Adipocyte (in vitro differentiated cells): ENCODE data around the gene PLEKHA7.
"Not testable (repeated sequence)": the region's sequence is repeated elsewhere in the genome, so short reads cannot be mapped to it uniquely, and the experiment has no call there.

Source experiments
- DNase-seq: peaks from one replicate; pipeline ENCODE4 v3.0.0-alpha.2; 2015; ENCODE audit warnings: low read depth
- H3K27me3 ChIP-seq: replicated peaks from 2 replicates; pipeline ENCODE4 v1.7.0; 2013; ENCODE audit warnings: mild to moderate bottlenecking, low read length, moderate library complexity; ENCODE audit not compliant: control insufficient read depth, insufficient read depth
- H3K36me3 ChIP-seq: 2 replicates; pipeline ENCODE4 v1.7.0; 2013; ENCODE audit warnings: low read length, mild to moderate bottlenecking, moderate library complexity; ENCODE audit not compliant: control insufficient read depth, insufficient read depth, severe bottlenecking
- H3K4me1 ChIP-seq: 2 replicates; pipeline ENCODE4 v1.7.0; 2013; ENCODE audit warnings: mild to moderate bottlenecking, low read length, moderate library complexity; ENCODE audit not compliant: control insufficient read depth, insufficient read depth
- H3K4me3 ChIP-seq: 2 replicates; pipeline ENCODE4 v1.7.0; 2013; ENCODE audit warnings: mild to moderate bottlenecking, low read length, moderate library complexity
- H3K9ac ChIP-seq: 2 replicates; pipeline ENCODE4 v1.7.0; 2013; ENCODE audit warnings: mild to moderate bottlenecking, low read length, moderate library complexity
- H3K9me3 ChIP-seq: 2 replicates; pipeline ENCODE4 v1.7.0; 2013; ENCODE audit warnings: mild to moderate bottlenecking, low read length, moderate library complexity; ENCODE audit not compliant: control insufficient read depth

PLEKHA7 gene

GRCh38 chr11:17005646-17006045, 8.6 kb downstream of the PLEKHA7 start:
- DNase-seq, result no peak
- Histone ChIP-seq H3K4me1 (no peaks in the 10 kb centered on the region), H3K9ac (no peak overlapping the region), H3K4me3 (no peak overlapping the region), H3K27me3 (peaks cover 20% of the 10 kb centered on the region), H3K36me3 (peaks cover 6% of the 10 kb centered on the region), H3K9me3 (no peaks in the 10 kb centered on the region)

GRCh38 chr11:17004486-17005148, 9.6 kb downstream of the PLEKHA7 start:
- peaks cover 6% of the 10 kb centered on the region for H3K36me3 ChIP-seq
- no peaks in the 10 kb centered on the region for H3K9me3 ChIP-seq
- DNase-seq, result no peak
- H3K9ac ChIP-seq, result no peak overlapping the region
- no peak overlapping the region for H3K4me3 ChIP-seq
- no peaks in the 10 kb centered on the region for H3K4me1 ChIP-seq
- H3K27me3 ChIP-seq, result peaks cover 20% of the 10 kb centered on the region

GRCh38 chr11:17003426-17003825, 10.8 kb downstream of the PLEKHA7 start:
- Histone ChIP-seq H3K9ac (no peak overlapping the region), H3K9me3 (no peaks in the 10 kb centered on the region), H3K27me3 (peaks cover 15% of the 10 kb centered on the region), H3K4me1 (no peaks in the 10 kb centered on the region), H3K4me3 (no peak overlapping the region), H3K36me3 (peaks cover 6% of the 10 kb centered on the region)
- no peak for DNase-seq

GRCh38 chr11:17002543-17002942, 11.7 kb downstream of the PLEKHA7 start:
- Histone ChIP-seq H3K27me3 (peaks cover 15% of the 10 kb centered on the region), H3K4me1 (no peaks in the 10 kb centered on the region), H3K9ac (no peak overlapping the region), H3K36me3 (peaks cover 6% of the 10 kb centered on the region), H3K4me3 (no peak overlapping the region), H3K9me3 (no peaks in the 10 kb centered on the region)
- DNase-seq, result no peak

GRCh38 chr11:17001806-17002205, 12.4 kb downstream of the PLEKHA7 start:
- DNase-seq, result no peak
- Histone ChIP-seq H3K4me1 (no peaks in the 10 kb centered on the region), H3K27me3 (peaks cover 15% of the 10 kb centered on the region), H3K9me3 (no peaks in the 10 kb centered on the region), H3K4me3 (no peak overlapping the region), H3K9ac (no peak overlapping the region), H3K36me3 (peaks cover 6% of the 10 kb centered on the region)

- no peak overlapping the region for H3K9ac ChIP-seq
- H3K9me3 ChIP-seq, result no peaks in the 10 kb centered on the region
- no peak for DNase-seq
- H3K27me3 ChIP-seq, result peaks cover 15% of the 10 kb centered on the region
- peaks cover 4% of the 10 kb centered on the region for H3K4me1 ChIP-seq
- H3K36me3 ChIP-seq, result peaks cover 6% of the 10 kb centered on the region
- no peak overlapping the region for H3K4me3 ChIP-seq
These were observed 13.2 kb downstream of the PLEKHA7 start for GRCh38 chr11:17000987-17001386.

- not testable (repeated sequence) for H3K4me3 ChIP-seq, H3K9me3 ChIP-seq, H3K9ac ChIP-seq, H3K36me3 ChIP-seq, DNase-seq, H3K4me1 ChIP-seq
- H3K27me3 ChIP-seq, result peaks cover 16% of the 10 kb centered on the region
These were observed 14.0 kb downstream of the PLEKHA7 start for GRCh38 chr11:17000253-17000652.

GRCh38 chr11:16999116-16999515, 15.1 kb downstream of the PLEKHA7 start:
- DNase-seq, result no peak
- no peak overlapping the region for H3K9ac ChIP-seq
- peaks cover 7% of the 10 kb centered on the region for H3K4me1 ChIP-seq
- no peak overlapping the region for H3K4me3 ChIP-seq
- H3K36me3 ChIP-seq, result peaks cover 6% of the 10 kb centered on the region
- peaks cover 19% of the 10 kb centered on the region for H3K27me3 ChIP-seq
- H3K9me3 ChIP-seq, result no peaks in the 10 kb centered on the region

GRCh38 chr11:16997624-16998023, 16.6 kb downstream of the PLEKHA7 start:
- H3K27me3 ChIP-seq, result peaks cover 16% of the 10 kb centered on the region
- peaks cover 14% of the 10 kb centered on the region for H3K4me1 ChIP-seq
- no peaks in the 10 kb centered on the region for H3K9me3 ChIP-seq
- H3K4me3 ChIP-seq, result no peak overlapping the region
- no peak overlapping the region for H3K9ac ChIP-seq
- no peaks in the 10 kb centered on the region for H3K36me3 ChIP-seq
- DNase-seq, result no peak

GRCh38 chr11:16993495-16993894, 20.7 kb downstream of the PLEKHA7 start:
- Histone ChIP-seq H3K9me3 (no peaks in the 10 kb centered on the region), H3K27me3 (peaks cover 10% of the 10 kb centered on the region), H3K4me3 (no peak overlapping the region), H3K9ac (no peak overlapping the region), H3K4me1 (peaks cover 14% of the 10 kb centered on the region), H3K36me3 (no peaks in the 10 kb centered on the region)
- no peak for DNase-seq

- H3K9me3 ChIP-seq, result no peaks in the 10 kb centered on the region
- H3K36me3 ChIP-seq, result no peaks in the 10 kb centered on the region
- DNase-seq, result no peak
- no peak overlapping the region for H3K9ac ChIP-seq
- H3K4me3 ChIP-seq, result no peak overlapping the region
- H3K4me1 ChIP-seq, result peaks cover 14% of the 10 kb centered on the region
- peaks cover 10% of the 10 kb centered on the region for H3K27me3 ChIP-seq
These were observed 21.4 kb downstream of the PLEKHA7 start for GRCh38 chr11:16992846-16993245.

GRCh38 chr11:16989554-16989953, 24.7 kb downstream of the PLEKHA7 start:
- no peaks in the 10 kb centered on the region for H3K36me3 ChIP-seq
- no peaks in the 10 kb centered on the region for H3K9me3 ChIP-seq
- H3K4me3 ChIP-seq, result no peak overlapping the region
- no peak for DNase-seq
- H3K9ac ChIP-seq, result no peak overlapping the region
- H3K27me3 ChIP-seq, result peaks cover 6% of the 10 kb centered on the region
- peaks cover 7% of the 10 kb centered on the region for H3K4me1 ChIP-seq
